Tibial artery (tissue), 4 donors: ENCODE measurements around the gene PKP4.
"Not testable (repeated sequence)": the region's sequence is repeated elsewhere in the genome, so short reads cannot be mapped to it uniquely, and the experiment has no call there.

Experiments
- DNase-seq, 2 donors: peaks; one replicate each; pipeline ENCODE4 v3.0.0-alpha.2; 2019
- H3K27ac ChIP-seq, 2 donors: fragments of 200-600 bp; sonication (generic) in 1 of 2; 1 replicate in 1 of 2; 2 replicates in 1 of 2; pipeline ENCODE4 v1.5.1; 2018 to 2019; ENCODE audit warnings: mild to moderate bottlenecking in 1 of 2
- H3K27me3 ChIP-seq, 2 donors: fragments of 200-600 bp; sonication (generic) in 1 of 2; one replicate each; pipeline versions ENCODE4 v1.5.1 to v1.6.0; 2016 to 2019
- H3K36me3 ChIP-seq, 3 donors: fragments of 200-600 bp; sonication (generic) in 2 of 3; one replicate each; pipeline ENCODE4 v1.5.1; 2016 to 2019; ENCODE audit warnings: mild to moderate bottlenecking in 2 of 3
- H3K4me1 ChIP-seq, 4 donors: fragments of 200-600 bp; sonication (generic) in 2 of 4; 1 replicate in 3 of 4; 2 replicates in 1 of 4; pipeline ENCODE4 v1.5.1; 2016 to 2019
- H3K4me3 ChIP-seq, 2 donors: fragments of 200-600 bp; sonication (generic) in 1 of 2; 1 replicate in 1 of 2; 2 replicates in 1 of 2; pipeline ENCODE4 v1.5.1; 2018 to 2019; ENCODE audit warnings: mild to moderate bottlenecking in 2 of 2
- H3K9me3 ChIP-seq, 3 donors: fragments of 200-600 bp; sonication (generic) in 1 of 3; one replicate each; pipeline ENCODE4 v1.5.1; 2016 to 2019
- intact Hi-C: fragments of 100-400 bp; cut with DNase I; formaldehyde crosslinking; loops from one replicate; pipeline ENCODE4 v1.15.0; 2023; ENCODE audit warnings: low total_unique reads
- TF ChIP-seq, protein P1 (sequence below), 2 experiments: fragments of 200-600 bp in 1 of 2; fragments of 450-650 bp in 1 of 2; IDR thresholded peaks; one replicate each; pipeline ENCODE4 v1.5.1; 2017 to 2019; ENCODE audit warnings: antibody characterized with exemption in 2 of 2, mild to moderate bottlenecking in 1 of 2, moderate library complexity in 1 of 2

Gene PKP4

DNA sequence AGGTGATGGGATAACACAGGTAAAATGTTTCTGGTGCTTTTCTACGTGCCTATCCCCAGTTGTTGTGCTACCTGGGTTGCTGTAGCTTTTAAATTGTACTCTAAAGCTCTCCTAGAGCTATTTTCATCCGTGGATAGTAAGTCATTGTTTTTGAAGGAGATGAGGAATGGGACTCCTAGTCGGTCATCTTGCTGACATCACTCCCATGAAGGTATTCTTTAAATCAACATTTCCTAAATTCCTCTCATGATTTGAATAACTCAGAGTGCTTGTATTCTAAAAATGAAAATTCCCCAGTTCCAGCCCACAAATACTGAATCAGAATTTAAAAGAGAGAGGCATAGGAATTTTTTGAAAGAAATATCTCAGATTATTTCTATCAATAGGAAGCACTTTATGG, 44.5 kb upstream of the PKP4 start:
- no peaks in the 10 kb centered on the region for H3K27me3 ChIP-seq
- intact Hi-C loops, result no loop called here
- no peak overlapping the region for H3K27ac ChIP-seq
- H3K4me1 ChIP-seq, result no peaks in the 10 kb centered on the region
- no peak for DNase-seq
- no peak overlapping the region for H3K4me3 ChIP-seq
- peaks cover 0 to 7% (median 0%) of the 10 kb centered on the region in 3 donors for H3K36me3 ChIP-seq
- H3K9me3 ChIP-seq, result peaks cover 0 to 22% (median 18%) of the 10 kb centered on the region in 3 donors
- TF ChIP-seq, protein P1, sequence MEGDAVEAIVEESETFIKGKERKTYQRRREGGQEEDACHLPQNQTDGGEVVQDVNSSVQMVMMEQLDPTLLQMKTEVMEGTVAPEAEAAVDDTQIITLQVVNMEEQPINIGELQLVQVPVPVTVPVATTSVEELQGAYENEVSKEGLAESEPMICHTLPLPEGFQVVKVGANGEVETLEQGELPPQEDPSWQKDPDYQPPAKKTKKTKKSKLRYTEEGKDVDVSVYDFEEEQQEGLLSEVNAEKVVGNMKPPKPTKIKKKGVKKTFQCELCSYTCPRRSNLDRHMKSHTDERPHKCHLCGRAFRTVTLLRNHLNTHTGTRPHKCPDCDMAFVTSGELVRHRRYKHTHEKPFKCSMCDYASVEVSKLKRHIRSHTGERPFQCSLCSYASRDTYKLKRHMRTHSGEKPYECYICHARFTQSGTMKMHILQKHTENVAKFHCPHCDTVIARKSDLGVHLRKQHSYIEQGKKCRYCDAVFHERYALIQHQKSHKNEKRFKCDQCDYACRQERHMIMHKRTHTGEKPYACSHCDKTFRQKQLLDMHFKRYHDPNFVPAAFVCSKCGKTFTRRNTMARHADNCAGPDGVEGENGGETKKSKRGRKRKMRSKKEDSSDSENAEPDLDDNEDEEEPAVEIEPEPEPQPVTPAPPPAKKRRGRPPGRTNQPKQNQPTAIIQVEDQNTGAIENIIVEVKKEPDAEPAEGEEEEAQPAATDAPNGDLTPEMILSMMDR (IDR thresholded peaks at IDR 0.05), result no peak

DNA sequence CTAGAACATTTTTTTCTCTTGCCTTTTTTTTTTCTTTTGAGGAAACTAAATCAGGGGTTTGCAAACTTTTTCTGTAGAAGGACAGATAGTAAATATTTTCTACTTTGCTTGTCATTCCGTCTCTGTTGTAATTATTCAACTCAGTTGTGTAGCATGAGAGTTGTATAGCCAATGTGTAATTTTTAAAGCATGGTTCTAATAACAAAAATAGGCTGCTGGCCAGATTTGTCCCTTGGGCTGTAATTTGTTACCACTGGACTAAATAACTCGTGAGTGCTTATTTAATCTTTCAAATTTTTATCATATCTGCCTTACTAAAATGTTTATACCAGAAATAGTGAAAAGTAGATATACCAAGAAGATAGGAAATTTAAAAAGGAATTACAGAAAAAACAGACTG, 43.2 kb upstream of the PKP4 start:
- intact Hi-C loops, result no loop called here
- no peak overlapping the region for H3K4me3 ChIP-seq
- H3K36me3 ChIP-seq, result peaks cover 0 to 7% (median 0%) of the 10 kb centered on the region in 3 donors
- TF ChIP-seq, protein P1 (IDR thresholded peaks at IDR 0.05), result no peak
- no peaks in the 10 kb centered on the region for H3K27me3 ChIP-seq
- DNase-seq, result no peak
- H3K27ac ChIP-seq, result no peak overlapping the region
- peaks cover 0 to 22% (median 18%) of the 10 kb centered on the region in 3 donors for H3K9me3 ChIP-seq
- no peaks in the 10 kb centered on the region for H3K4me1 ChIP-seq

DNA sequence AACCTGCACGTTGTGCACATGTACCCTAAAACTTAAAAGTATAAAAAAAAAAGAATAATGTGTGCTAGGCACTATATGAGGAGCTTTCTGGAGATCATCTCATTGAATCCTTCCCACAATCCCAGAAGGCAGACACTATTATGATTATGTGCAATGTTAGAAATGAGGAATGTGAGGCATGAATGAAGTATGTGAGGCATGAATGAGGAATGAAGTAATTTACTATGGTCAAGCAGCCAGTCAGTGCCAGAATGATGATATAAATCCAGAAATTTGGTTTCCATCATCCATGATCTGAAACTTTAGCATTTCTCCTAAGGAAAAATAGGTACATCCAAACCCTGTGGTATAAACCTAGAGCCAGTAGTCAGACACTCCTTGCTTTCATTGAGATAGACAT, 42.2 kb upstream of the PKP4 start:
- no peak overlapping the region for H3K4me3 ChIP-seq
- no peak for DNase-seq
- H3K36me3 ChIP-seq, result peaks cover 0 to 7% (median 0%) of the 10 kb centered on the region in 3 donors
- H3K4me1 ChIP-seq, result no peaks in the 10 kb centered on the region
- TF ChIP-seq, protein P1 (IDR thresholded peaks at IDR 0.05), result no peak
- peaks cover 0 to 22% (median 17%) of the 10 kb centered on the region in 3 donors for H3K9me3 ChIP-seq
- H3K27me3 ChIP-seq, result no peaks in the 10 kb centered on the region
- no peak overlapping the region for H3K27ac ChIP-seq
- intact Hi-C loops, result no loop called here

DNA sequence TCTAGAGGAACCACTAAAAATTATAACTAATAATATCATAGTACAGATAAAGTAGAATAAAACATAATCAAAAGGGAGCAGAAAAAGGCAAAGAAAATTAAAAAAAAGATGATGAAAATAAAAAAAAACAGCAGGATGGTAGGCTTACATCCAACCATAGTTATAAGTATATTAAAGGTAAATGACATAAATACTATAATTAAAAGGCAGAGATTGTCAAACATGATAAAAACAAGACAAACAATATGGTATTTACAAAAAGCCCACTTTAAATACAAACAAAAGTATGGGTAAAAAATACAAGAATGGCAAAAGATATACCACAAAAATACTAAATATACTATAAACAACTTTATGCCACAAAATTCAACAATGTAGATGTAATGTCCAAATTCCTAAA, 24.6 kb upstream of the PKP4 start:
- H3K36me3 ChIP-seq, result peaks cover 0 to 4% (median 0%) of the 10 kb centered on the region in 3 donors
- TF ChIP-seq, protein P1 (IDR thresholded peaks at IDR 0.05), result no peak
- no peak overlapping the region for H3K27ac ChIP-seq
- H3K27me3 ChIP-seq, result no peaks in the 10 kb centered on the region
- H3K4me3 ChIP-seq, result no peak overlapping the region
- no peak for DNase-seq
- H3K4me1 ChIP-seq, result no peaks in the 10 kb centered on the region
- intact Hi-C loops, result no loop called here
- H3K9me3 ChIP-seq, result peaks cover 0 to 8% (median 6%) of the 10 kb centered on the region in 3 donors

DNA sequence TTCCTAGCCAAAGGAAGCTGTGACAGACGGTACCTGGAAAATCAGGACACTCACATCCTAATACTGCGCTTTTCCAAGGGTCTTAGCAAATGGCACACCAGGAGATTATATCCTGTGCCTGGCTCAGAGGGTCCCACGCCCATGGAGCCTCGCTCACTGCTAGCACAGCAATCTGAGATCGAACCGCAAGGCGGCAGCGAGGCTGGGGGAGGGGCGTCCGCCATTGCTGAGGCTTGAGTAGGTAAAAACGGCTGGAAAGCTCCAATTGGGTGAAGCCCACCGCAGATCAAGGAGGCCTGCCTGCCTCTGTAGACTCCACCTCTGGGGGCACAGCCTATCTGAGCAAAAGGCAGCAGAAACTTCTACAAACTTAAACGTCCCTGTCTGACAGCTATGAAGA, 23.0 kb upstream of the PKP4 start:
- H3K4me3 ChIP-seq, H3K27me3 ChIP-seq, DNase-seq, H3K36me3 ChIP-seq, H3K9me3 ChIP-seq, H3K4me1 ChIP-seq, intact Hi-C loops, H3K27ac ChIP-seq: not testable (repeated sequence)

DNA sequence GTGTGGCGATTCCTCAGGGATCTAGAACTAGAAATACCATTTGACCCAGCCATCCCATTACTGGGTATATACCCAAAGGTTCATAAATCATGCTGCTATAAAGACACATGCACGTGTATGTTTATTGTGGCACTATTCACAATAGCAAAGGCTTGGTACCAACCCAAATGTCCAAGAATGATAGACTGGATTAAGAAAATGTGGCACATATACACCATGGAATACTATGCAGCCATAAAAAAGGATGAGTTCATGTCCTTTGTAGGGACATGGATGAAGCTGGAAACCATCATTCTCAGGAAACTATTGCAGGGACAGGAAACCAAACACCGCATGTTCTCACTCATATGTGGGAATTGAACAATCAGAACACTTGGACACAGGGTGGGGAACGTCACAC, 17.7 kb upstream of the PKP4 start:
- H3K27me3 ChIP-seq, intact Hi-C loops, DNase-seq, H3K9me3 ChIP-seq, H3K36me3 ChIP-seq, H3K27ac ChIP-seq, H3K4me1 ChIP-seq, H3K4me3 ChIP-seq: not testable (repeated sequence)

DNA sequence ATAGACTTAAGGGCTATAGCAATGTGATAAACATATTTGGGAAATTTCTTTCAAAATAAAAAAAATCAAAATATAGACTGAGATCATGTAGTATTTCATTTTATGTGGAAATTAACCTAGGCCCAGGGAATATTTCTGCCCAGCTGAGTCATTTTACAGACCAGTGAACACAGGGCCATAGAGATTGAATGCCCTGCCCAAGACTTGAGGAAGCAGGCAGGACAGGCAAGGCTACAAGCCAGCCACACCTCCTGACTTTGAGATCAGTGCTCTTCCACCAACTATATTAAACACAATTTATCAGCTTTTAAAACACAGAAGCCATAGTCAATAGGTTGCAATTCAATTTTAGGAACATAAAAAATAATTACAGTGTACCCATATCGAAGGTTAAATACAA, 13.1 kb upstream of the PKP4 start:
- no peak for DNase-seq
- Histone ChIP-seq H3K9me3 (no peaks in the 10 kb centered on the region), H3K27ac (no peak overlapping the region), H3K36me3 (no peaks in the 10 kb centered on the region), H3K27me3 (no peaks in the 10 kb centered on the region), H3K4me1 (no peaks in the 10 kb centered on the region), H3K4me3 (no peak overlapping the region)
- TF ChIP-seq, protein P1 (IDR thresholded peaks at IDR 0.05), result no peak
- intact Hi-C loops, result no loop called here
